Vagina (tissue), 2 donors: Measurements from ENCODE around the gene DPPA4. TPM values are rescaled to one million over a fixed set of nuclear protein-coding genes. Genes with fewer than 3 reads are reported as not detected.
"Not testable (repeated sequence)": the region's sequence is repeated elsewhere in the genome, so short reads cannot be mapped to it uniquely, and the experiment has no call there.

Source experiments
- DNase-seq, 2 donors: peaks; one replicate each; pipeline ENCODE4 v3.0.0-alpha.2; 2017; ENCODE audit errors: extremely low spot score in 2 of 2
- H3K27ac ChIP-seq: fragments of 200-600 bp; sonication (generic); one replicate; pipeline ENCODE4 v1.5.1; 2019
- H3K27me3 ChIP-seq: fragments of 200-600 bp; sonication (generic); one replicate; pipeline ENCODE4 v1.5.1; 2019
- H3K36me3 ChIP-seq, 2 donors: fragments of 200-600 bp; sonication (generic); one replicate each; pipeline ENCODE4 v1.5.1; 2017 to 2019
- H3K4me1 ChIP-seq: fragments of 200-600 bp; sonication (generic); one replicate; pipeline ENCODE4 v1.5.1; 2019
- H3K4me3 ChIP-seq, 2 donors: fragments of 200-600 bp; sonication (generic); 1 replicate in 1 of 2; 2 replicates in 1 of 2; pipeline ENCODE4 v1.5.1; 2016 to 2019
- H3K9me3 ChIP-seq: fragments of 200-600 bp; sonication (generic); one replicate; pipeline ENCODE4 v1.5.1; 2019
- CTCF ChIP-seq, 3 experiments: fragments of 450-650 bp in 2 of 3; fragments of 200-600 bp in 1 of 3; sonication (generic) in 1 of 3; IDR thresholded peaks; one replicate each; pipeline ENCODE4 v1.5.1; 2017 to 2019; ENCODE audit warnings: antibody characterized with exemption in 3 of 3, mild to moderate bottlenecking in 2 of 3, moderate library complexity in 2 of 3
- POLR2A ChIP-seq, 2 donors: fragments of 450-650 bp; IDR thresholded peaks; one replicate each; pipeline ENCODE4 v1.6.1; 2017; ENCODE audit warnings: antibody characterized with exemption in 2 of 2, mild to moderate bottlenecking in 2 of 2, moderate library complexity in 2 of 2
- POLR2AphosphoS5 ChIP-seq, 2 donors: sonication (generic); formaldehyde crosslinking; IDR thresholded peaks; one replicate each; pipeline ENCODE4 v1.9.0; 2017; ENCODE audit warnings: antibody characterized with exemption in 2 of 2, mild to moderate bottlenecking in 2 of 2, low read depth in 1 of 2; ENCODE audit not compliant: insufficient read depth in 1 of 2
- intact Hi-C: fragments of 100-400 bp; cut with DNase I; formaldehyde crosslinking; loops from one replicate; pipeline ENCODE4 v1.15.1; 2023
- total RNA-seq: library from RNA; depleted of rRNA; stranded (reverse); fragments of >200 nt; gene quantifications from one replicate; pipeline ENCODE4 v1.2.3, GENCODE V29; 2016

Gene DPPA4
- total RNA-seq, 1 donor from 2014 or later = not detected

- Histone ChIP-seq H3K36me3 (no peaks in the 10 kb centered on the region), H3K4me3 (no peak overlapping the region), H3K27me3 (no peaks in the 10 kb centered on the region), H3K9me3 (no peaks in the 10 kb centered on the region), H3K27ac (no peak overlapping the region), H3K4me1 (no peaks in the 10 kb centered on the region)
- TF ChIP-seq POLR2A (IDR thresholded peaks at IDR 0.05) (no peak), CTCF (IDR thresholded peaks at IDR 0.05) (no peak), POLR2AphosphoS5 (IDR thresholded peaks at IDR 0.05; ENCODE audit: insufficient read depth in 1 of 2, low read depth in 1 of 2) (no peak)
- no peak for DNase-seq
- intact Hi-C loops = no loop called here
These were observed 25.5 kb upstream of the DPPA4 start for GRCh38 chr3:109362823-109363222.

- intact Hi-C loops, H3K27ac ChIP-seq, H3K4me1 ChIP-seq, H3K9me3 ChIP-seq, H3K27me3 ChIP-seq, H3K36me3 ChIP-seq, DNase-seq, H3K4me3 ChIP-seq: not testable (repeated sequence)
These were observed 21.5 kb upstream of the DPPA4 start for GRCh38 chr3:109358809-109359208.

- H3K4me1 ChIP-seq = no peaks in the 10 kb centered on the region
- H3K36me3 ChIP-seq = no peaks in the 10 kb centered on the region
- no peaks in the 10 kb centered on the region for H3K27me3 ChIP-seq
- H3K4me3 ChIP-seq = no peak overlapping the region
- DNase-seq = no peak
- no peaks in the 10 kb centered on the region for H3K9me3 ChIP-seq
- no peak overlapping the region for H3K27ac ChIP-seq
- intact Hi-C loops = no loop called here
- no peak for TF ChIP-seq POLR2A (IDR thresholded peaks at IDR 0.05)
- no peak for TF ChIP-seq POLR2AphosphoS5 (IDR thresholded peaks at IDR 0.05; ENCODE audit: insufficient read depth in 1 of 2, low read depth in 1 of 2)
- no peak for TF ChIP-seq CTCF (IDR thresholded peaks at IDR 0.05)
These were observed 19.3 kb upstream of the DPPA4 start for GRCh38 chr3:109356442-109357155.

GRCh38 chr3:109355625-109356441 is 18.5 kb upstream of the DPPA4 start:
- DNase-seq = no peak
- Histone ChIP-seq H3K4me1 (no peaks in the 10 kb centered on the region), H3K36me3 (no peaks in the 10 kb centered on the region), H3K27ac (no peak overlapping the region), H3K9me3 (no peaks in the 10 kb centered on the region), H3K4me3 (no peak overlapping the region), H3K27me3 (no peaks in the 10 kb centered on the region)
- TF ChIP-seq POLR2A (IDR thresholded peaks at IDR 0.05) (no peak), POLR2AphosphoS5 (IDR thresholded peaks at IDR 0.05; ENCODE audit: insufficient read depth in 1 of 2, low read depth in 1 of 2) (no peak), CTCF (IDR thresholded peaks at IDR 0.05) (no peak)
- intact Hi-C loops = no loop called here

- TF ChIP-seq CTCF (IDR thresholded peaks at IDR 0.05) = no peak
- no peak for TF ChIP-seq POLR2A (IDR thresholded peaks at IDR 0.05)
- no peak for TF ChIP-seq POLR2AphosphoS5 (IDR thresholded peaks at IDR 0.05; ENCODE audit: insufficient read depth in 1 of 2, low read depth in 1 of 2)
- Histone ChIP-seq H3K4me1 (no peaks in the 10 kb centered on the region), H3K27me3 (no peaks in the 10 kb centered on the region), H3K9me3 (no peaks in the 10 kb centered on the region), H3K36me3 (no peaks in the 10 kb centered on the region), H3K27ac (no peak overlapping the region), H3K4me3 (no peak overlapping the region)
- intact Hi-C loops = no loop called here
- no peak for DNase-seq
These were observed 15.7 kb upstream of the DPPA4 start for GRCh38 chr3:109353057-109353456.
